ENCODE data around the gene TTL. TPM values are rescaled to one million over a fixed set of nuclear protein-coding genes. Genes with fewer than 3 reads are reported as not detected.
"Not testable (repeated sequence)": the region's sequence is repeated elsewhere in the genome, so short reads cannot be mapped to it uniquely, and the experiment has no call there.

TTL gene
- total RNA-seq, 1 donor from 2014 or later, result 58.6 TPM

- H3K27ac Mint-ChIP-seq, result no peak overlapping the region
Measured at GRCh38 chr2:112518807-112519206, 36.9 kb downstream of the TTL start.

GRCh38 chr2:112519506-112519905 lies 37.5 kb downstream of the TTL start:
- no peaks in the 10 kb centered on the region for H3K4me1 Mint-ChIP-seq (ENCODE audit: unreplicated experiment)
- H3K36me3 Mint-ChIP-seq, result peaks cover 46% of the 10 kb centered on the region
- no peak for TF ChIP-seq CTCF (conservative IDR thresholded peaks at IDR 0.05)
- no peaks in the 10 kb centered on the region for H3K27me3 Mint-ChIP-seq
- no peak overlapping the region for H3K27ac Mint-ChIP-seq
- no peak for DNase-seq (ENCODE audit: extremely low spot score, unreplicated experiment)
- H3K9me3 Mint-ChIP-seq, result peaks cover 4% of the 10 kb centered on the region
- no peak overlapping the region for H3K4me3 Mint-ChIP-seq

More at GRCh38 chr2:112518807-112519206, 36.9 kb downstream of the TTL start:
- Mint-ChIP-seq H3K4me1 (ENCODE audit: unreplicated experiment) (no peaks in the 10 kb centered on the region), H3K9me3 (peaks cover 6% of the 10 kb centered on the region), H3K4me3 (no peak overlapping the region), H3K36me3 (peaks cover 46% of the 10 kb centered on the region), H3K27me3 (no peaks in the 10 kb centered on the region)
- no peak for DNase-seq (ENCODE audit: extremely low spot score, unreplicated experiment)
- TF ChIP-seq CTCF (conservative IDR thresholded peaks at IDR 0.05), result no peak

GRCh38 chr2:112520234-112520783 lies 38.4 kb downstream of the TTL start:
- TF ChIP-seq CTCF (conservative IDR thresholded peaks at IDR 0.05), result no peak
- H3K36me3 Mint-ChIP-seq, result peaks cover 38% of the 10 kb centered on the region
- H3K4me3 Mint-ChIP-seq, result no peak overlapping the region
- H3K27ac Mint-ChIP-seq, result no peak overlapping the region
- no peaks in the 10 kb centered on the region for H3K4me1 Mint-ChIP-seq (ENCODE audit: unreplicated experiment)
- no peak for DNase-seq (ENCODE audit: extremely low spot score, unreplicated experiment)
- H3K9me3 Mint-ChIP-seq, result no peaks in the 10 kb centered on the region
- H3K27me3 Mint-ChIP-seq, result no peaks in the 10 kb centered on the region

GRCh38 chr2:112523291-112523777 lies 41.4 kb downstream of the TTL start:
- Mint-ChIP-seq H3K27me3 (no peaks in the 10 kb centered on the region), H3K4me3 (no peak overlapping the region), H3K27ac (no peak overlapping the region), H3K36me3 (peaks cover 48% of the 10 kb centered on the region), H3K4me1 (ENCODE audit: unreplicated experiment) (no peaks in the 10 kb centered on the region), H3K9me3 (no peaks in the 10 kb centered on the region)
- TF ChIP-seq CTCF (conservative IDR thresholded peaks at IDR 0.05), result no peak
- DNase-seq (ENCODE audit: extremely low spot score, unreplicated experiment), result no peak

GRCh38 chr2:112524276-112524675 lies 42.3 kb downstream of the TTL start:
- not testable (repeated sequence) for H3K27me3 Mint-ChIP-seq; H3K9me3 Mint-ChIP-seq; H3K4me3 Mint-ChIP-seq; H3K27ac Mint-ChIP-seq; H3K4me1 Mint-ChIP-seq (ENCODE audit: unreplicated experiment); DNase-seq (ENCODE audit: extremely low spot score, unreplicated experiment)
- H3K36me3 Mint-ChIP-seq, result peaks cover 48% of the 10 kb centered on the region

- no peak overlapping the region for H3K27ac Mint-ChIP-seq
- H3K9me3 Mint-ChIP-seq, result no peaks in the 10 kb centered on the region
- H3K4me1 Mint-ChIP-seq (ENCODE audit: unreplicated experiment), result no peaks in the 10 kb centered on the region
- no peak for DNase-seq (ENCODE audit: extremely low spot score, unreplicated experiment)
- H3K36me3 Mint-ChIP-seq, result peaks cover 31% of the 10 kb centered on the region
- H3K4me3 Mint-ChIP-seq, result no peak overlapping the region
- no peak for TF ChIP-seq CTCF (conservative IDR thresholded peaks at IDR 0.05)
- no peaks in the 10 kb centered on the region for H3K27me3 Mint-ChIP-seq
Measured at GRCh38 chr2:112528541-112528940, 46.6 kb downstream of the TTL start.
